Naive B cell (primary cell): ENCODE results near the gene CLDN3. TPM values are rescaled to one million over a fixed set of nuclear protein-coding genes. Genes with fewer than 3 reads are reported as not detected.
A peak's percentile ranks its signal among the peaks of the same experiment; 100 is the strongest.

Source experiments
- ATAC-seq, 2 donors: fragments of 150-1000 bp; cut with Tn5 transposase; 2 replicates each; pipeline ENCODE4 v1.10.0; 2021; ENCODE audit warnings: low read depth in 2 of 2, mild to moderate bottlenecking in 2 of 2, moderate library complexity in 2 of 2
- DNase-seq: peaks from one replicate; pipeline ENCODE4 v3.0.0; 2022
- H3K27ac Mint-ChIP-seq, 6 donors: one replicate each; pipeline ENCODE4 v1.8.0; 2020 to 2022; ENCODE audit warnings: mild to moderate bottlenecking in 6 of 6, mixed read lengths in 6 of 6, moderate library complexity in 5 of 6, inconsistent platforms in 2 of 6
- H3K27me3 Mint-ChIP-seq, 3 donors: one replicate each; pipeline ENCODE4 v1.8.0; 2021 to 2022; ENCODE audit warnings: mixed read lengths in 3 of 3, mild to moderate bottlenecking in 1 of 3
- H3K36me3 Mint-ChIP-seq, 2 donors: one replicate each; pipeline ENCODE4 v1.8.0; 2020 to 2022; ENCODE audit warnings: mixed read lengths in 2 of 2, inconsistent platforms in 1 of 2, mild to moderate bottlenecking in 1 of 2
- H3K4me1 Mint-ChIP-seq, 3 donors: one replicate each; pipeline ENCODE4 v1.8.0; 2020 to 2022; ENCODE audit warnings: mixed read lengths in 3 of 3, inconsistent platforms in 1 of 3, mild to moderate bottlenecking in 1 of 3, moderate library complexity in 1 of 3
- H3K4me3 Mint-ChIP-seq, 8 donors: one replicate each; pipeline ENCODE4 v1.8.0; 2020 to 2022; ENCODE audit warnings: mild to moderate bottlenecking in 8 of 8, mixed read lengths in 8 of 8, moderate library complexity in 8 of 8, inconsistent platforms in 2 of 8
- H3K9me3 Mint-ChIP-seq, 7 donors: one replicate each; pipeline ENCODE4 v1.8.0; 2020 to 2022; ENCODE audit warnings: mixed read lengths in 7 of 7, mild to moderate bottlenecking in 5 of 7, inconsistent platforms in 2 of 7, moderate library complexity in 1 of 7
- polyA plus RNA-seq, 6 donors: library from polyadenylated mRNA; unstranded; fragments of 300-500 nt; fragmentation: Illumina TruSeq; gene quantifications; one replicate each; pipeline ENCODE4 v1.2.3, GENCODE V29; 2021; ENCODE audit warnings: low read depth in 6 of 6

Gene CLDN3
- polyA plus RNA-seq, 6 donors from 2014 or later = not detected

GRCh38 chr7:73762659-73762999 is 7.4 kb downstream of the CLDN3 start:
- peaks cover 0 to 2% (median 0%) of the 10 kb centered on the region in 7 donors for H3K9me3 Mint-ChIP-seq
- H3K4me3 Mint-ChIP-seq = no peak overlapping the region
- peaks cover 8 to 38% (median 22%) of the 10 kb centered on the region in 3 donors for H3K27me3 Mint-ChIP-seq
- H3K36me3 Mint-ChIP-seq = no peaks in the 10 kb centered on the region
- DNase-seq (no peak), ATAC-seq (no peak)
- peaks cover 0 to 5% (median 0%) of the 10 kb centered on the region in 3 donors for H3K4me1 Mint-ChIP-seq
- H3K27ac Mint-ChIP-seq = no peak overlapping the region

DNA sequence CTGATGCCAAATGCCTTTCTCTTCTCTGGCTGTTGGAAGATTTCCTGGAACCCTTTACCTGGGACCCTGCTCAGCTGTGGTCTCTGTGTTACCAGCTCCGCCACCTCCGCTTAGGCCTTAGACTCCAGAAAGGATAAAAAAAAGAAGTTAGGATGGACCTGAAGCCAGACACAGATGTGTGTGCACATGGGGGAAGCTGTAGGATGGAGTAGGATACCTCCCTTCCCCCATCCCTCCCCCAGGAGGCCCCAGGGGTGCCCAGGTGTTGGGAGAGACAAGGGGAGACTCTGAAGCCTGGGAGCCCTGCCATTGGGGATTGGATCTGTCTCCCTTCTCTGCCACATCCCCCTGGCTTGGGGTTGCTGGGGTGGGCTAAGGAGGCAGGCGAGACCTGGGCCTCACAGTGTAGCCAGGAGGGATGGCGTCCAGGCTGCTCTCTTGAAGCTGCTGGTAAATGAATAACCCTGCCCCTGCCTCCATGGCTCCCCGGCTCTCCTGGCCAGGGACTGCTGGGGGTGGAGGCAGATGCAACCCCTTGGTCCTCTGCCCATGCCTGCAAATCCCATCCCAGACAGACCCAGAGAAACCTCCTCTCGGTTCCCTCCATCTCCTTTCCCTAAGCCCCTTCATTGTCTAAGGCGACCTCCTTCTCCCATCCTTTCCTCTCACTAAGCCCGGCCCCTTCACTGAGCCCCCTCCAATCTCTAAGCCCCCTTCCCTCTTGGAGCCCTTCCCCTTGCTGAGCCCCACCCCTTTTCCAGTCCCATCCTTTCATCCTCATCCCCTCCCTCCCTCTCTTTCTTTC is 8.0 kb downstream of the CLDN3 start:
- DNase-seq (no peak), ATAC-seq (no peak)
- Mint-ChIP-seq H3K27ac (no peak overlapping the region), H3K4me1 (peaks cover 0 to 5% (median 0%) of the 10 kb centered on the region in 3 donors), H3K36me3 (no peaks in the 10 kb centered on the region), H3K27me3 (peaks cover 5 to 39% (median 17%) of the 10 kb centered on the region in 3 donors), H3K4me3 (no peak overlapping the region), H3K9me3 (peaks cover 0 to 3% (median 0%) of the 10 kb centered on the region in 7 donors)

GRCh38 chr7:73758581-73759138 is 11.4 kb downstream of the CLDN3 start:
- Mint-ChIP-seq H3K27me3 (peaks cover 3 to 30% (median 10%) of the 10 kb centered on the region in 3 donors), H3K27ac (no peak overlapping the region), H3K36me3 (no peaks in the 10 kb centered on the region), H3K4me3 (no peak overlapping the region), H3K4me1 (peaks cover 0 to 5% (median 0%) of the 10 kb centered on the region in 3 donors), H3K9me3 (peaks cover 0 to 3% (median 0%) of the 10 kb centered on the region in 7 donors)
- DNase-seq = no peak
- no peak for ATAC-seq

DNA sequence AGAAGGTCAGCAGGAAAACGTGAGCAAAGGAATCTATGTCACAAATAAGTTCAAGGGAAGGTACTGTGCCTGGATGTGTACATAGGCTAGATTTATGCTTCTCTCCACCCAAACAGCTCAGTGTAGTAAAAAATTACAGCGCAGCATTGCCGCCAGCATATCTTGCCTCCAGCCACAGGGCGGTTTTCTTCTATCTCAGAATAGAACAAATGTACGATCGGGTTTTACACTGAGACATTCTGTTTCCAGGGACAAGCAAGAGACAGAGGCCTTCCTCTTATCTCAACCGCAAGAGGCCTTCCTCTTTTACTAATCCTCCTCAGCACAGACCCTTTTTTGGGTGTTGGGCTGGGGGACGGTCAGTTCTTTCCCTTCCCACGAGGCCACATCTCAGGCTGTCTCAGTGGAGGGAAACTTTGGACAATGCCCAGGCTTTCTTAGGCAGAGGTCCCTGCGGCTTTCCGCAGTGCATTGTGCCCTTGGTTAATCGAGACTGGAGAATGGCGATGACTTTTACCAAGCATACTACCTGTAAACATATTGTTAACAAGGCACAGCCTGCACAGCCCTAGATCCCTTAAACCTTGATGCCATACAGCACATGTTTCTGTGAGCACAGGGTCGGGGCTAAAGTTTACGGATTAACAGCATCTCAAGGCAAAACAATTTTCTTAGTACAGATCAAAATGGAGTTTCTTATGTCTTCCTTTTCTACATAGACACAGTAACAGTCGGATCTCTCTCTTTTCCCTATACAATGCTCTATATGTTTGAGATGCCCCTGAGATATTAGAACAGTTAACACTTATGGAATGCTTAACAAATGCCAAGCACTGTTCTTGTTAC is 19.9 kb downstream of the CLDN3 start:
- Mint-ChIP-seq H3K27me3 (peaks cover 6 to 12% (median 7%) of the 10 kb centered on the region in 3 donors), H3K27ac (peak overlapping the region in 1 of 6 donors; percentile 21), H3K4me1 (peaks cover 0 to 5% (median 0%) of the 10 kb centered on the region in 3 donors), H3K9me3 (peaks cover 0 to 1% (median 0%) of the 10 kb centered on the region in 7 donors), H3K36me3 (no peaks in the 10 kb centered on the region), H3K4me3 (no peak overlapping the region)
- DNase-seq (no peak), ATAC-seq (no peak)

DNA sequence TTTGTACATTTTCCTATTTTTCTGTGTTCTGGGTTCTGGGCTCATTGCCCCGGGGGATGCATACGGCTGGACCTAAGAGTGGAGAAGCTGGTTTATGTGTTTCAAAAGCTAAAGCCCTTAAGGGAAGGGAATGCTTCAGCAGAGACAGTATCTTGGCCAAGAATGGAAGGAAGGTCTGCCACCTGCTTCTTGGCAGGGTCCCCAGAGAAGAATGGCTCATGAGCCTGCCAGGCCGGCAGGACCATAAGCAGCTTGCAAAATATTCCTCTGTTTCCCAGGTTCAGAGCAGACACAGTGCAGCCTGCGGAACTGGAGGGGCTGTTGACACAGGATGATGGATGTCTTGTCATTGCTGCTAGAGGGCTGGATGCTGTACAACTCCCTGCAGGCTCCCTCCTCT is 23.7 kb downstream of the CLDN3 start:
- no peaks in the 10 kb centered on the region for H3K9me3 Mint-ChIP-seq
- H3K27ac Mint-ChIP-seq = no peak overlapping the region
- no peak overlapping the region for H3K4me3 Mint-ChIP-seq

DNA sequence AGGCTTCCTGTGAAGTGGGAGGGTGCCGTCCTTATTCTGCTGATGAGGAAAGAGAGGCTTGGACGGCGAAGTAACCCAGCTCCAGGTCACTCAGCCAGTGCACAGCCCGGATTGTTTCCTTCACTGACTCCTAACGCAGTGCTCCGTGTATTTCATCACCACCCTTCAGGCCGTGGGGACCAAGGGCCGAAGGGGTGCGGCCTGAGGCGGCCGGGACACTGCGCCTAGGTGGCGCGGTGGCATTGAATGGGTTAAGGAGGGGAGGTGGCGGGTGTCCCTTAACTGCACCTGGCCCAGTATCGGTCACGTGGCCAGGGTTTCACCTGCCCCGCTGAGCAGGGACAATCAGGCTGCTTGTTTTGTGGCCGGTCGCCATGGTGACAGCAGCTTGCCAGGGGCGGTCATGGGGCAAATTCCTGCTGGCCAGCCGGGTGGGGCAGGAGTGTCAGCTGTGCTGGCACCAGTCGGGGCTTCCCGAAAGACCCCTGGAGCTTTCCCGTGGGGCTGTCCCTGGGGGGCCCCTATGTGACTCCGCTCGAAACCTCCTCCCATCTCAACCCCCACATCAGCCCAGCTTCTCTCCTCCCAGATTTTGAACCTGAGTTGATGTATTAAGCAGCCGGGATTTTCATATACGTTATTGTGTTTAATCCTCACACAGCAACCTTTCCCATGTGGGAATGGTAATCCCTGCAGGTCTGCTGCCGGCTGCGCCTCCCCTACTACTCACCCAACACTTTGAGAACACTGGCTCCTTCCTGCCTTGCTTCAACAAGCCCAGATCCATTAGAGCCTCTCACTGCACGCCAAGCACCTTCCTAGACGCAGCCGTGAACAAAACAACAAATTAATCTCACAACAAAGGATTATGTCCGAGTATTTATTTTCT is 27.1 kb downstream of the CLDN3 start:
- peaks cover 7 to 20% (median 10%) of the 10 kb centered on the region in 3 donors for H3K4me1 Mint-ChIP-seq
- DNase-seq (no peak), ATAC-seq (no peak)
- H3K9me3 Mint-ChIP-seq = no peaks in the 10 kb centered on the region
- H3K36me3 Mint-ChIP-seq = no peaks in the 10 kb centered on the region
- H3K27me3 Mint-ChIP-seq = peaks cover 0 to 23% (median 9%) of the 10 kb centered on the region in 3 donors
- peak overlapping the region in 4 of 6 donors; percentile 80 to 93 (median 88) for H3K27ac Mint-ChIP-seq
- no peak overlapping the region for H3K4me3 Mint-ChIP-seq

More for the DNA sequence above, 23.7 kb downstream of the CLDN3 start:
- Mint-ChIP-seq H3K27me3 (peaks cover 6 to 30% (median 9%) of the 10 kb centered on the region in 3 donors), H3K4me1 (peaks cover 4 to 8% (median 7%) of the 10 kb centered on the region in 3 donors), H3K36me3 (no peaks in the 10 kb centered on the region)
- ATAC-seq = no peak
- DNase-seq = no peak

GRCh38 chr7:73742338-73742752 is 27.7 kb downstream of the CLDN3 start:
- Mint-ChIP-seq H3K9me3 (no peaks in the 10 kb centered on the region), H3K4me1 (peaks cover 11 to 26% (median 15%) of the 10 kb centered on the region in 3 donors), H3K27me3 (peaks cover 0 to 23% (median 9%) of the 10 kb centered on the region in 3 donors), H3K36me3 (no peaks in the 10 kb centered on the region), H3K4me3 (no peak overlapping the region), H3K27ac (peak overlapping the region in 3 of 6 donors; percentile 36 to 80 (median 39))
- ATAC-seq = no peak
- no peak for DNase-seq

- Mint-ChIP-seq H3K9me3 (no peaks in the 10 kb centered on the region), H3K36me3 (no peaks in the 10 kb centered on the region), H3K4me1 (peaks cover 14 to 28% (median 19%) of the 10 kb centered on the region in 3 donors), H3K27ac (peak overlapping the region in 2 of 6 donors; percentile 22 to 50), H3K4me3 (peak overlapping the region in 1 of 8 donors; percentile 51), H3K27me3 (peaks cover 0 to 23% (median 9%) of the 10 kb centered on the region in 3 donors)
- ATAC-seq (no peak), DNase-seq (no peak)
Measured at GRCh38 chr7:73741600-73741999, 28.5 kb downstream of the CLDN3 start.

DNA sequence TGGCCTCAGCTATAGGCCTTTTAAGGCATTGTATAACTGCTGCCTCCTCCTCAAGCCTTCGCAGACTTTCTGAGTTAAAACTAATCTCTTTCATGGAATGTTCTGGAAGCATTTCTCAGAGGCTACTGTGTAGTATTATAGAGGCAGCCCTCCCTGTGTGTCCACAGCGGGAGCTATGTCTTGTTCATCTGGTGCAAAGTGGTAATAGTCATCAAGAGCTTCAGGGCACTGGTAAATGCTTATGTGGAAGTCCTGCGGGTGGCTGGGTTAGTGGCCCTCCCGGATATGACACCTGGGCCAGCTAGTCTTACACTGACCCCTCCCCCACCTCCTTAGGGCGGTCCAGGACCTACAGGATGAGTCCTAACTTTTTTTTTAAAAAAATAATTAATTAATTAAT is 29.3 kb downstream of the CLDN3 start:
- Mint-ChIP-seq H3K9me3 (no peaks in the 10 kb centered on the region), H3K36me3 (no peaks in the 10 kb centered on the region), H3K4me1 (peaks cover 14 to 28% (median 24%) of the 10 kb centered on the region in 3 donors), H3K4me3 (peak overlapping the region in 4 of 8 donors; percentile 38 to 76 (median 58)), H3K27ac (no peak overlapping the region), H3K27me3 (peaks cover 0 to 23% (median 9%) of the 10 kb centered on the region in 3 donors)
- ATAC-seq (no peak), DNase-seq (no peak)

DNA sequence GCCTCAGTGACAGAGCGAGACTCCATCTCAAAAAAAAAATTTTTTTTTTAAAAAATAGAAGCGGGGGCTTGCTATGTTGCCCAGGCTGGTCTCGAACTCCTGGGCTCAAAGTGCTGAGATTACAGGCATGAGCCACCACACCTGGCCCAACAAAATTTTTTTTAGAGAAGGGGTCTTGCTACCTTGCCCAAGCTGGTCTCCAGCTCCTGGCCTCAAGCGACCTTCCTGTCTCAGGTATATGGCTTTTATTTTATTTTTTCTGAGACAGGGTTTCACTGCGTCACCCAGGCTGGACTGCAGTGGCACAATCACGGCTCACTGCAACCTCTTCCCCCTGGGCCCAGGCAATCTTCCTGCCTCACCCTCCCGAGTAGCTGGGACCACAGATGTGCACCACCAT is 29.9 kb downstream of the CLDN3 start:
- H3K9me3 Mint-ChIP-seq = no peaks in the 10 kb centered on the region
- peaks cover 0 to 23% (median 9%) of the 10 kb centered on the region in 3 donors for H3K27me3 Mint-ChIP-seq
- H3K4me3 Mint-ChIP-seq = peak overlapping the region in 5 of 8 donors; percentile 54 to 82 (median 59)
- H3K27ac Mint-ChIP-seq = no peak overlapping the region
- peaks cover 14 to 28% (median 25%) of the 10 kb centered on the region in 3 donors for H3K4me1 Mint-ChIP-seq
- no peak for DNase-seq
- no peak for ATAC-seq
- no peaks in the 10 kb centered on the region for H3K36me3 Mint-ChIP-seq

- Mint-ChIP-seq H3K27me3 (peaks cover 0 to 23% (median 9%) of the 10 kb centered on the region in 3 donors), H3K4me1 (peaks cover 20 to 35% (median 32%) of the 10 kb centered on the region in 3 donors), H3K36me3 (no peaks in the 10 kb centered on the region), H3K9me3 (no peaks in the 10 kb centered on the region), H3K4me3 (peak overlapping the region; percentile 90 to 97 (median 96)), H3K27ac (peak overlapping the region; percentile 76 to 98 (median 97))
- DNase-seq = no peak
- ATAC-seq = peak in 1 of 2 donors; percentile 2
Measured at GRCh38 chr7:73739387-73739767, 30.7 kb downstream of the CLDN3 start.

GRCh38 chr7:73738612-73739386 is 31.3 kb downstream of the CLDN3 start, which contains the start of gene ABHD11:
TSS of gene ABHD11 (minus strand) at chr7:73738802. CDS start at chr7:73738770, 32 bp downstream.
- no peaks in the 10 kb centered on the region for H3K9me3 Mint-ChIP-seq
- peak; percentile 85 to 87 for ATAC-seq
- H3K4me3 Mint-ChIP-seq = peak within 1 kb of the TSS; percentile 90 to 97 (median 96)
- peak within 1 kb of the TSS; percentile 76 to 98 (median 97) for H3K27ac Mint-ChIP-seq
- H3K4me1 Mint-ChIP-seq = peaks cover 20 to 36% (median 32%) of the 10 kb centered on the region in 3 donors
- H3K36me3 Mint-ChIP-seq = no peaks in the 10 kb centered on the region
- peak; percentile 97 for DNase-seq
- H3K27me3 Mint-ChIP-seq = peaks cover 0 to 17% (median 7%) of the 10 kb centered on the region in 3 donors
